H1 (cell line): ENCODE measurements around the gene SLC44A5.

Experiments
- CREB1 ChIP-seq: IDR thresholded peaks from 2 replicates; pipeline ENCODE4 v1.6.1; 2012; ENCODE audit warnings: inconsistent platforms
- EGR1 ChIP-seq: IDR thresholded peaks from 2 replicates; pipeline ENCODE4 v1.6.1; 2011; ENCODE audit warnings: low read depth, low read length, borderline replicate concordance
- EZH2 ChIP-seq: fragments of 200-600 bp; sonication (generic); IDR thresholded peaks from 2 replicates; pipeline ENCODE4 v1.7.1; 2012; ENCODE audit warnings: low read depth, mild to moderate bottlenecking, moderate library complexity, low read length, inconsistent platforms; ENCODE audit not compliant: severe bottlenecking
- GABPA ChIP-seq: IDR thresholded peaks from 2 replicates; pipeline ENCODE4 v1.6.1; 2011; ENCODE audit warnings: mild to moderate bottlenecking, low read length, moderate library complexity, borderline replicate concordance; ENCODE audit not compliant: insufficient read depth
- NRF1 ChIP-seq: IDR thresholded peaks from 2 replicates; pipeline ENCODE4 v1.6.1; 2011; ENCODE audit warnings: mild to moderate bottlenecking, low read depth, low read length, improper control_type of control experiment
- POLR2A ChIP-seq, 2 experiments: IDR thresholded peaks; 1 replicate in 1 of 2; 2 replicates in 1 of 2; pipeline ENCODE4 v1.6.1; 2011; ENCODE audit warnings: low read depth in 2 of 2, low read length in 2 of 2, mild to moderate bottlenecking in 2 of 2; ENCODE audit errors: control extremely low read depth in 1 of 2
- RBBP5 ChIP-seq: IDR thresholded peaks from 2 replicates; pipeline ENCODE4 v1.7.1; 2012; ENCODE audit warnings: low read depth, mild to moderate bottlenecking, inconsistent platforms, low read length, moderate library complexity, borderline replicate concordance
- ZNF274 ChIP-seq: IDR thresholded peaks from 2 replicates; pipeline ENCODE4 v1.7.0; 2012; ENCODE audit warnings: low read length, borderline replicate concordance; ENCODE audit errors: extremely low read depth
- TF ChIP-seq, protein P1 (sequence below), 3 experiments: IDR thresholded peaks; 1 replicate in 2 of 3; 2 replicates in 1 of 3; pipeline versions ENCODE4 v1.5.1 to v1.6.1; 2011; ENCODE audit warnings: low read length in 3 of 3, mild to moderate bottlenecking in 3 of 3, inconsistent platforms in 2 of 3, low read depth in 1 of 3, moderate library complexity in 1 of 3; ENCODE audit not compliant: insufficient read depth in 1 of 3; ENCODE audit errors: control extremely low read depth in 1 of 3
- TF ChIP-seq, protein P2 (sequence below): IDR thresholded peaks from 2 replicates; pipeline ENCODE4 v1.6.1; 2012; ENCODE audit warnings: inconsistent platforms

DNA sequence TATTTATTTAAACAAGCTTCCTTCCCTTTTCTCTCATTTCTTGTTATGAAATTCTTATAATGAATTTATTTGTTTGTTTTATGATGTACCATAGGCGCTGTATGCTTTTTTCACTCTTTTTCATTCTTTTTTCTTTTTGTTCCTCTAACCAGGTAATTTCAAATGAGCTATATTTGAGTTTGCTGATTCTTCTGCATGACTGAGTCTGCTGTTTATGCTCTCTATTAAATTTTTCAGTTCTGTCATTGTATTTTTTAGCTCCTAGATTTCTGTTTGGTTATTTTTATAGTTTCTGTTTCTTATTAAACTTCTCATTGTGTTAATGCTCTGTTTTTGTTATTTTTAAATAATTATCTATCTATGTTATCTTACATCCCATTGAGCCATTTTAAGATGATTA is 244.3 kb downstream of the SLC44A5 start:
- no peak for TF ChIP-seq GABPA
- TF ChIP-seq, protein P1, sequence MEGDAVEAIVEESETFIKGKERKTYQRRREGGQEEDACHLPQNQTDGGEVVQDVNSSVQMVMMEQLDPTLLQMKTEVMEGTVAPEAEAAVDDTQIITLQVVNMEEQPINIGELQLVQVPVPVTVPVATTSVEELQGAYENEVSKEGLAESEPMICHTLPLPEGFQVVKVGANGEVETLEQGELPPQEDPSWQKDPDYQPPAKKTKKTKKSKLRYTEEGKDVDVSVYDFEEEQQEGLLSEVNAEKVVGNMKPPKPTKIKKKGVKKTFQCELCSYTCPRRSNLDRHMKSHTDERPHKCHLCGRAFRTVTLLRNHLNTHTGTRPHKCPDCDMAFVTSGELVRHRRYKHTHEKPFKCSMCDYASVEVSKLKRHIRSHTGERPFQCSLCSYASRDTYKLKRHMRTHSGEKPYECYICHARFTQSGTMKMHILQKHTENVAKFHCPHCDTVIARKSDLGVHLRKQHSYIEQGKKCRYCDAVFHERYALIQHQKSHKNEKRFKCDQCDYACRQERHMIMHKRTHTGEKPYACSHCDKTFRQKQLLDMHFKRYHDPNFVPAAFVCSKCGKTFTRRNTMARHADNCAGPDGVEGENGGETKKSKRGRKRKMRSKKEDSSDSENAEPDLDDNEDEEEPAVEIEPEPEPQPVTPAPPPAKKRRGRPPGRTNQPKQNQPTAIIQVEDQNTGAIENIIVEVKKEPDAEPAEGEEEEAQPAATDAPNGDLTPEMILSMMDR (IDR thresholded peaks at IDR 0.05; ENCODE audit: control extremely low read depth in 1 of 3, insufficient read depth in 1 of 3, low read depth in 1 of 3, low read length in 3 of 3): no peak
- no peak for TF ChIP-seq NRF1
- TF ChIP-seq, protein P2, sequence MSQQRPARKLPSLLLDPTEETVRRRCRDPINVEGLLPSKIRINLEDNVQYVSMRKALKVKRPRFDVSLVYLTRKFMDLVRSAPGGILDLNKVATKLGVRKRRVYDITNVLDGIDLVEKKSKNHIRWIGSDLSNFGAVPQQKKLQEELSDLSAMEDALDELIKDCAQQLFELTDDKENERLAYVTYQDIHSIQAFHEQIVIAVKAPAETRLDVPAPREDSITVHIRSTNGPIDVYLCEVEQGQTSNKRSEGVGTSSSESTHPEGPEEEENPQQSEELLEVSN: no peak
- no peak for TF ChIP-seq RBBP5
- no peak for TF ChIP-seq EZH2
- no peak for TF ChIP-seq EGR1
- no peak for TF ChIP-seq ZNF274
- no peak for TF ChIP-seq POLR2A (IDR thresholded peaks at IDR 0.05; ENCODE audit: control extremely low read depth in 1 of 2, low read depth in 2 of 2, low read length in 2 of 2)
- no peak for TF ChIP-seq CREB1
